Measurements from ENCODE around the gene BEAN1.

BEAN1 gene

DNA sequence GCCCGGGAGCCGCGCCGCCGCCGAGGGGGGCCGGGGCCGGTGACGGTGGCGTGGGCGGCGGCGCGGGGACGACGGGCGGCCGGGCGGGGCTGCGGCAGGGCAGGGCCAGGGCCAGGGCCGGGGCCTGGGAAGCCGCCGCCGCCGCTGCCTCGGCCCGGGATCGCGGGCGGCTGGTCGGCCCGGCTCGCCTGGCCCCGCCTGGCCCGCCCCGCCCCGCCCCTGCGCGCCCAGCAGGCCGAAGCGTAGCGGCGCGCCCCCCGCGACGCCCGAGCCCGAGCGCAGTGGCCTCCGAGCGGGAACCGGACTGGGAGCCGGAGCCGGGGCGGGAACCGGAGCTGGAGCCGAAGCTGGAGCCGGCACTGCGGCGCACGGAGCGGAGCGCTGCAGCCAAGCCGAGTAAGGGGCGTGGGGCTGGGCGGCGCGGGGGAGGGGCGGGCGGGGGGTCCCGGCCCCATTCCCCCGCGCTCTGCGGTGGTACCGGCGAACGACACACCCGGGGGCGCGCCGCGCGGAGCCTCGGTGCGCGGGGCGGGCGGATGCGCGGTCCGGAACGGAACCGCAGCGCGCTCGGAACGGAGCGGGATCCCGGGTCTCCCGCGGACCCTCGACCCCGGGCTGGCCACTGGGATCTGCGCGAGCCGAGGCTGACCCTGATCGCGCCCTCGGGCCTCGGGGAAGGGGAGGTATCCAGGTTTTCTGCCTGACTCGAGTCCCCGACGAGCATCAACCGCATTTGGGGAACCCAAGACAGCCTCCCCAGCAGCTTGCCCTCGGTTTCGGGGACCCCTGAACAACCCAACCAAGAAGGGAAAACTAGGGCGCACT, at the start of gene BEAN1:
TSS of gene BEAN1 (plus strand) at position 260 of the 825 bp plus-strand sequence. CDS start 10,382 bp downstream, outside the sequence.
- Histone ChIP-seq H3K4me3 (ENCODE audit: low read length) (peak within 1 kb of the TSS; percentile 62), H3K36me3 (ENCODE audit: control insufficient read depth, insufficient read depth, low read length) (peaks cover 2% of the 10 kb centered on the region; the same call in 1 of the 2 replicates), H3K27ac (ENCODE audit: low read length) (no peak within 1 kb of the TSS), H3K9me3 (ENCODE audit: control insufficient read depth, insufficient read depth, low read length) (no peaks in the 10 kb centered on the region), H3K4me1 (ENCODE audit: control insufficient read depth, insufficient read depth, low read length) (peaks cover 6% of the 10 kb centered on the region), H3K27me3 (ENCODE audit: control insufficient read depth, insufficient read depth, low read length) (peaks cover 46% of the 10 kb centered on the region)
- no peak for DNase-seq (ENCODE audit: low read depth, low spot score)
- no CpG with 5 or more reads among the region's 118 CpGs for WGBS (ENCODE audit: insufficient coverage, insufficient read length)

DNA sequence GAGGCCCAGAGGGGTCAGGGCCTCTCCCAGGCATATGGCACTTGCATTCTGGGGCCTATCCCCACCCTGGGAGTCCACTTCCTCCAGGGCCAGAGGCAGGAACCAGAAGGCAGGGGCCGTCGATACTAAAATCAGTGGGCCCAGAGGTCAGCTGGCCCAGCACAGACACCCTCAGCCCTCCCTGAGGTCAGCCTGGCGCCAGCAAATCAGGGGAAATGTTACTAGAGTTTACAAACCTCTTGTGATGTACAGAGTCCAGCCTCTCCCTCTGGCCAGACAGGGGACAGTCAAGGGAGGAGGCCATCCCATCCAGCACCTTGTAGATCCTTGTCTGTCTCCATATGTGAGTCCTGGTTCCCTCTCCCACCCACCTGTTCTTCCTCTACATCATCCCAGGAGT, 49.8 kb upstream of the BEAN1 start:
- Histone ChIP-seq H3K4me1 (ENCODE audit: control insufficient read depth, insufficient read depth, low read length) (no peaks in the 10 kb centered on the region), H3K4me3 (ENCODE audit: low read length) (no peak overlapping the region), H3K36me3 (ENCODE audit: control insufficient read depth, insufficient read depth, low read length) (no peaks in the 10 kb centered on the region), H3K27ac (ENCODE audit: low read length) (no peak overlapping the region), H3K27me3 (ENCODE audit: control insufficient read depth, insufficient read depth, low read length) (no peaks in the 10 kb centered on the region), H3K9me3 (ENCODE audit: control insufficient read depth, insufficient read depth, low read length) (no peaks in the 10 kb centered on the region)
- WGBS (ENCODE audit: insufficient coverage, insufficient read length), result no CpG with 5 or more reads among the region's 3 CpGs
- no peak for DNase-seq (ENCODE audit: low read depth, low spot score)

- Histone ChIP-seq H3K4me1 (ENCODE audit: control insufficient read depth, insufficient read depth, low read length) (no peaks in the 10 kb centered on the region), H3K4me3 (ENCODE audit: low read length) (no peak overlapping the region), H3K27me3 (ENCODE audit: control insufficient read depth, insufficient read depth, low read length) (no peaks in the 10 kb centered on the region), H3K36me3 (ENCODE audit: control insufficient read depth, insufficient read depth, low read length) (no peaks in the 10 kb centered on the region), H3K9me3 (ENCODE audit: control insufficient read depth, insufficient read depth, low read length) (no peaks in the 10 kb centered on the region), H3K27ac (ENCODE audit: low read length) (no peak overlapping the region)
- no peak for DNase-seq (ENCODE audit: low read depth, low spot score)
- WGBS (ENCODE audit: insufficient coverage, insufficient read length), result no CpG with 5 or more reads among the region's 18 CpGs
Observed at GRCh38 chr16:66378741-66379570, 48.1 kb upstream of the BEAN1 start.

- no peak overlapping the region for H3K4me3 ChIP-seq (ENCODE audit: low read length)
- H3K4me1 ChIP-seq (ENCODE audit: control insufficient read depth, insufficient read depth, low read length), result no peaks in the 10 kb centered on the region
- H3K36me3 ChIP-seq (ENCODE audit: control insufficient read depth, insufficient read depth, low read length), result no peaks in the 10 kb centered on the region
- no peak for DNase-seq (ENCODE audit: low read depth, low spot score)
- WGBS (ENCODE audit: insufficient coverage, insufficient read length), result no CpG with 5 or more reads among the region's 3 CpGs
- H3K9me3 ChIP-seq (ENCODE audit: control insufficient read depth, insufficient read depth, low read length), result no peaks in the 10 kb centered on the region
- H3K27me3 ChIP-seq (ENCODE audit: control insufficient read depth, insufficient read depth, low read length), result no peaks in the 10 kb centered on the region
- H3K27ac ChIP-seq (ENCODE audit: low read length), result no peak overlapping the region
Observed at GRCh38 chr16:66379571-66379941, 47.5 kb upstream of the BEAN1 start.

GRCh38 chr16:66380421-66380820, 46.7 kb upstream of the BEAN1 start:
- no peaks in the 10 kb centered on the region for H3K4me1 ChIP-seq (ENCODE audit: control insufficient read depth, insufficient read depth, low read length)
- no peaks in the 10 kb centered on the region for H3K9me3 ChIP-seq (ENCODE audit: control insufficient read depth, insufficient read depth, low read length)

GRCh38 chr16:66381585-66382170, 45.4 kb upstream of the BEAN1 start:
- no peak for DNase-seq (ENCODE audit: low read depth, low spot score)
- Histone ChIP-seq H3K36me3 (ENCODE audit: control insufficient read depth, insufficient read depth, low read length) (no peaks in the 10 kb centered on the region), H3K4me3 (ENCODE audit: low read length) (no peak overlapping the region), H3K27me3 (ENCODE audit: control insufficient read depth, insufficient read depth, low read length) (no peaks in the 10 kb centered on the region), H3K27ac (ENCODE audit: low read length) (no peak overlapping the region), H3K4me1 (ENCODE audit: control insufficient read depth, insufficient read depth, low read length) (no peaks in the 10 kb centered on the region), H3K9me3 (ENCODE audit: control insufficient read depth, insufficient read depth, low read length) (no peaks in the 10 kb centered on the region)
- no CpG with 5 or more reads among the region's 5 CpGs for WGBS (ENCODE audit: insufficient coverage, insufficient read length)

More at GRCh38 chr16:66380421-66380820, 46.7 kb upstream of the BEAN1 start:
- DNase-seq (ENCODE audit: low read depth, low spot score), result no peak
- Histone ChIP-seq H3K36me3 (ENCODE audit: control insufficient read depth, insufficient read depth, low read length) (no peaks in the 10 kb centered on the region), H3K4me3 (ENCODE audit: low read length) (no peak overlapping the region), H3K27me3 (ENCODE audit: control insufficient read depth, insufficient read depth, low read length) (no peaks in the 10 kb centered on the region), H3K27ac (ENCODE audit: low read length) (no peak overlapping the region)
- WGBS (ENCODE audit: insufficient coverage, insufficient read length), result 100% methylated on average over 1 of the region's 3 CpGs

DNA sequence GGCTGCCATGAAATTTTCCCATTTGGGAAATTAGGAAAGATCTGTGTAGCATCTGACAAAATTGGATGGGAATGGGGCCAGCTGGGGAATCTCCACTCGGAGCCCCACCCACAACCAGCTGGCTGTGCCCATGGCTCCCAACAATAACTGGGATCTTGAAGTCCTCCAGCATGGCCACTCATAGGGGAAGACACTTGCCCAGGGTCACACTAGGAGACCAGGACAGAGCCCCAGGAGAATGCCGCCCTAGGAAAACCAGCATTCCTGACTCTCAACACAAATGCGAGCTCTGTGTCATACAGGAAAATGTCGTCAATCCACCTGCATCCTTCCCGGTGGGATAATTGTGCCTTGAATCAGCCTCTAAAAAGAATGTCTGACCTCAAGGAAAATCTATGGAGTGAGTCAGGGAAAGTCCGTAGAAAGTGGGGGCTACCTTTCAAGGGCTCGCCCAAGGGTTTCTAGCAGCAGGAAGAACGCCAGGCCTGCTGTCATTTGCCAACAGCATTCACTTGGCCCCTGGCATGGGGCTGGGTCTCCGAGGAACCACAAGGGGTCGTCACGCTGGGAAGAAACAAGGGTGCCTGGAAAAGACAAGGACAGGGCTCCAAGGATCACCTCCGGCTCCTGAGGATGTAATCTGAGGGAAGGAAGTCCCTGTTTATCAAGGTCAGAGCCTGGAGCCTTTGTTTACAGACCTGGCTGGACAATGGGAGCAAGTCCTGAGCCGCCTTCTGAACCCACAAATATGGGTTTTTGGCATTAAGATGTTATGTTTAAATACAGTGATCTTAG, 44.7 kb upstream of the BEAN1 start:
- DNase-seq (ENCODE audit: low read depth, low spot score), result no peak
- no peaks in the 10 kb centered on the region for H3K9me3 ChIP-seq (ENCODE audit: control insufficient read depth, insufficient read depth, low read length)
- H3K4me1 ChIP-seq (ENCODE audit: control insufficient read depth, insufficient read depth, low read length), result no peaks in the 10 kb centered on the region
- no peak overlapping the region for H3K27ac ChIP-seq (ENCODE audit: low read length)
- no peak overlapping the region for H3K4me3 ChIP-seq (ENCODE audit: low read length)
- H3K36me3 ChIP-seq (ENCODE audit: control insufficient read depth, insufficient read depth, low read length), result no peaks in the 10 kb centered on the region
- no CpG with 5 or more reads among the region's 13 CpGs for WGBS (ENCODE audit: insufficient coverage, insufficient read length)
- H3K27me3 ChIP-seq (ENCODE audit: control insufficient read depth, insufficient read depth, low read length), result no peaks in the 10 kb centered on the region

DNA sequence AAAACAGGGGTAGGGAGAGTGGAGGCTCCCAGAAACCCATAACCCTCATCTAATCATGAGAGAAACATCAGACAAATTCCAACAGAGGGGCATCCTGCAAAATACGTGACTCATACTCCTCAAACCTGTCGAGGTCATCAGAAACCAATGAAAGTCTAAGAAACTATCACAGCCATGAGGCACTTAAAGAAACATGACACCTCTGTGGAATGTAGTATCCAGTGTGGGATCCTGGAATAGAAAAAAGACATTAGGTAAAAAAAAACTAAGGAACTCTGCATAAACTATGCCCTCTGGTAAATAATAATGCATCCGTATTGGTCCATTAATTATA, 44.2 kb upstream of the BEAN1 start:
- H3K36me3 ChIP-seq (ENCODE audit: control insufficient read depth, insufficient read depth, low read length), result no peaks in the 10 kb centered on the region
- WGBS (ENCODE audit: insufficient coverage, insufficient read length), result no CpG with 5 or more reads among the region's 3 CpGs
- no peak overlapping the region for H3K4me3 ChIP-seq (ENCODE audit: low read length)
- no peaks in the 10 kb centered on the region for H3K9me3 ChIP-seq (ENCODE audit: control insufficient read depth, insufficient read depth, low read length)
- no peak for DNase-seq (ENCODE audit: low read depth, low spot score)
- no peaks in the 10 kb centered on the region for H3K27me3 ChIP-seq (ENCODE audit: control insufficient read depth, insufficient read depth, low read length)
- no peaks in the 10 kb centered on the region for H3K4me1 ChIP-seq (ENCODE audit: control insufficient read depth, insufficient read depth, low read length)
- H3K27ac ChIP-seq (ENCODE audit: low read length), result no peak overlapping the region

GRCh38 chr16:66383551-66383950, 43.5 kb upstream of the BEAN1 start:
- no peak overlapping the region for H3K27ac ChIP-seq (ENCODE audit: low read length)
- DNase-seq (ENCODE audit: low read depth, low spot score), result no peak

DNA sequence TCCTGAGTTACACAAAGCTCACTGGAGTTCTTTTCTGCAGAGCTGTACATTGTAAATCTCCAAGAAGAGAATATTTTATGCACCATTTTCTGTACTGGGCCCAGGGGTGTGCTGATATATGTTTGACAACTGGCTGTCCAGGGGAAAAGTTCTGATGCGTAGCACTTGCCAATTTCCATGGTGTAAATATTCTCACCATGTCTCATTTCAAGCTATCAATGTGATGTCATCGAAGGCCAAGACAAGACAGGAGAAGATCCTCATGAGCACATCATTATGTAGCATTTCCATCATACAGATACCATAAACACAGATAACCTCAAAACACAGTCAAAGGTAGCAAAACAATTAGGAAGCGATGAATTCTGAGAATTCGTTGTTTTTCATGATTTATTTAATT, 41.7 kb upstream of the BEAN1 start:
- Histone ChIP-seq H3K9me3 (ENCODE audit: control insufficient read depth, insufficient read depth, low read length) (no peaks in the 10 kb centered on the region), H3K36me3 (ENCODE audit: control insufficient read depth, insufficient read depth, low read length) (no peaks in the 10 kb centered on the region), H3K27ac (ENCODE audit: low read length) (no peak overlapping the region), H3K4me3 (ENCODE audit: low read length) (no peak overlapping the region), H3K4me1 (ENCODE audit: control insufficient read depth, insufficient read depth, low read length) (no peaks in the 10 kb centered on the region), H3K27me3 (ENCODE audit: control insufficient read depth, insufficient read depth, low read length) (no peaks in the 10 kb centered on the region)
- no CpG with 5 or more reads among the region's 4 CpGs for WGBS (ENCODE audit: insufficient coverage, insufficient read length)
- DNase-seq (ENCODE audit: low read depth, low spot score), result no peak

More at GRCh38 chr16:66383551-66383950, 43.5 kb upstream of the BEAN1 start:
- Histone ChIP-seq H3K27me3 (ENCODE audit: control insufficient read depth, insufficient read depth, low read length) (no peaks in the 10 kb centered on the region), H3K4me1 (ENCODE audit: control insufficient read depth, insufficient read depth, low read length) (no peaks in the 10 kb centered on the region), H3K36me3 (ENCODE audit: control insufficient read depth, insufficient read depth, low read length) (no peaks in the 10 kb centered on the region), H3K9me3 (ENCODE audit: control insufficient read depth, insufficient read depth, low read length) (no peaks in the 10 kb centered on the region), H3K4me3 (ENCODE audit: low read length) (no peak overlapping the region)
- WGBS (ENCODE audit: insufficient coverage, insufficient read length), result no CpG with 5 or more reads among the region's 4 CpGs

Measured in iPS DF 6.9 (cell line).